Ascending aorta (tissue), 2 donors: Measurements from ENCODE around the gene ABCA9. TPM values are rescaled to one million over a fixed set of nuclear protein-coding genes. Genes with fewer than 3 reads are reported as not detected.
A peak's percentile ranks its signal among the peaks of the same experiment; 100 is the strongest.
"Not testable (repeated sequence)": the region's sequence is repeated elsewhere in the genome, so short reads cannot be mapped to it uniquely, and the experiment has no call there.

Source experiments
- DNase-seq, 2 donors: peaks; one replicate each; pipeline ENCODE4 v3.0.0-alpha.2; 2019; ENCODE audit warnings: low spot score in 2 of 2
- H3K27ac ChIP-seq, 2 donors: fragments of 200-600 bp; sonication (generic); one replicate each; pipeline ENCODE4 v1.5.1; 2016 to 2017; ENCODE audit warnings: mild to moderate bottlenecking in 1 of 2
- H3K27me3 ChIP-seq: fragments of 200-600 bp; sonication (generic); one replicate; pipeline ENCODE4 v1.5.1; 2017
- H3K36me3 ChIP-seq, 2 donors: fragments of 200-600 bp; sonication (generic); one replicate each; pipeline ENCODE4 v1.5.1; 2016
- H3K4me1 ChIP-seq, 2 donors: fragments of 200-600 bp; sonication (generic); one replicate each; pipeline ENCODE4 v1.5.1; 2016 to 2017; ENCODE audit warnings: mild to moderate bottlenecking in 1 of 2
- H3K4me3 ChIP-seq, 2 donors: fragments of 200-600 bp; sonication (generic); one replicate each; pipeline ENCODE4 v1.5.1; 2016 to 2017; ENCODE audit warnings: mild to moderate bottlenecking in 1 of 2
- H3K9me3 ChIP-seq, 2 donors: fragments of 200-600 bp; sonication (generic); one replicate each; pipeline ENCODE4 v1.5.1; 2016
- CTCF ChIP-seq, 3 experiments: fragments of 200-600 bp in 2 of 3; fragments of 450-650 bp in 1 of 3; sonication (generic) in 2 of 3; IDR thresholded peaks; one replicate each; pipeline ENCODE4 v1.5.1; 2016 to 2019; ENCODE audit warnings: antibody characterized with exemption in 3 of 3, mild to moderate bottlenecking in 1 of 3, moderate library complexity in 1 of 3
- intact Hi-C: fragments of 100-400 bp; cut with DNase I; formaldehyde crosslinking; loops from one replicate; pipeline ENCODE4 v1.15.1; 2023
- total RNA-seq: library from RNA; depleted of rRNA; stranded (reverse); fragments of >200 nt; gene quantifications from one replicate; pipeline ENCODE4 v1.1.0, GENCODE V29; 2016

Gene ABCA9
- total RNA-seq, 1 donor from 2014 or later = 10.9 TPM

- H3K36me3 ChIP-seq = no peaks in the 10 kb centered on the region
- DNase-seq = no peak
- no peak for TF ChIP-seq CTCF (IDR thresholded peaks at IDR 0.05)
- no peaks in the 10 kb centered on the region for H3K9me3 ChIP-seq
- no peaks in the 10 kb centered on the region for H3K27me3 ChIP-seq
- H3K4me3 ChIP-seq = no peak overlapping the region
- H3K4me1 ChIP-seq = no peaks in the 10 kb centered on the region
- H3K27ac ChIP-seq = no peak overlapping the region
- intact Hi-C loops = no loop called here
Observed at GRCh38 chr17:68961214-68961882, 99.4 kb downstream of the ABCA9 start.

- H3K4me1 ChIP-seq, intact Hi-C loops, H3K27me3 ChIP-seq, DNase-seq, H3K27ac ChIP-seq, H3K9me3 ChIP-seq, H3K4me3 ChIP-seq, H3K36me3 ChIP-seq: not testable (repeated sequence)
Observed at GRCh38 chr17:68959117-68959516, 101.6 kb downstream of the ABCA9 start.

- intact Hi-C loops = no loop called here
- Histone ChIP-seq H3K9me3 (no peaks in the 10 kb centered on the region), H3K27ac (no peak overlapping the region), H3K27me3 (no peaks in the 10 kb centered on the region), H3K4me1 (no peaks in the 10 kb centered on the region), H3K36me3 (no peaks in the 10 kb centered on the region), H3K4me3 (no peak overlapping the region)
- no peak for DNase-seq
- TF ChIP-seq CTCF (IDR thresholded peaks at IDR 0.05) = no peak
Observed at GRCh38 chr17:68957944-68958343, 102.8 kb downstream of the ABCA9 start.

- TF ChIP-seq CTCF (IDR thresholded peaks at IDR 0.05) = no peak
- peak within 1 kb of the TSS; percentile 34 to 43 for H3K4me3 ChIP-seq
- H3K36me3 ChIP-seq = no peaks in the 10 kb centered on the region
- no peaks in the 10 kb centered on the region for H3K4me1 ChIP-seq
- no peaks in the 10 kb centered on the region for H3K27me3 ChIP-seq
- DNase-seq = no peak
- no peaks in the 10 kb centered on the region for H3K9me3 ChIP-seq
- intact Hi-C loops = no loop called here
- peak within 1 kb of the TSS in 1 of 2 donors; percentile 19 for H3K27ac ChIP-seq
Observed at GRCh38 chr17:68955181-68955841, 105.4 kb downstream of the ABCA9 start, which contains the start of gene ABCA8. TSS of gene ABCA8 (minus strand) at chr17:68955392. CDS start at chr17:68942034, 13,358 bp downstream.

GRCh38 chr17:68954146-68954896 is 106.4 kb downstream of the ABCA9 start:
- Histone ChIP-seq H3K9me3 (no peaks in the 10 kb centered on the region), H3K27ac (peak overlapping the region in 1 of 2 donors; percentile 19), H3K27me3 (no peaks in the 10 kb centered on the region), H3K4me3 (peak overlapping the region; percentile 34 to 43), H3K36me3 (no peaks in the 10 kb centered on the region), H3K4me1 (no peaks in the 10 kb centered on the region)
- TF ChIP-seq CTCF (IDR thresholded peaks at IDR 0.05) = no peak
- intact Hi-C loops = no loop called here
- no peak for DNase-seq
